ENCODE data around the gene MAGI1.

GRCh38 chr3:65689436-65689835, 349.3 kb downstream of the MAGI1 start:
- TF ChIP-seq CTCF (IDR thresholded peaks at IDR 0.05; ENCODE audit: insufficient read depth, low read length) (no peak), GABPA (IDR thresholded peaks at IDR 0.05; ENCODE audit: low read depth) (no peak), POLR2AphosphoS5 (IDR thresholded peaks at IDR 0.05; ENCODE audit: low read depth) (no peak), REST (IDR thresholded peaks at IDR 0.05; ENCODE audit: insufficient replicate concordance, low read depth) (no peak)

Measured in HL-60 (cell line).